NCI-H2227 treated with DMSO at 0.1 percent for 48 hours (cell line): ENCODE results near the gene DAGLA.

Source experiments
- DNase-seq: peaks from one replicate; lab custom pipeline; 2025; lab: John Stamatoyannopoulos, UW

The DAGLA gene

GRCh38 chr11:61745781-61746441 lies 65.7 kb downstream of the DAGLA start:
- DNase-seq: no peak

GRCh38 chr11:61746442-61747191 lies 66.4 kb downstream of the DAGLA start:
- no peak for DNase-seq

- peak; percentile 25 for DNase-seq
Measured at GRCh38 chr11:61747192-61747966, 67.2 kb downstream of the DAGLA start.

- DNase-seq: no peak
Measured at GRCh38 chr11:61747967-61748285, 67.7 kb downstream of the DAGLA start.

- no peak for DNase-seq
Measured at GRCh38 chr11:61749591-61750217, 69.5 kb downstream of the DAGLA start.

- no peak for DNase-seq
Measured at GRCh38 chr11:61750631-61751273, 70.6 kb downstream of the DAGLA start.

GRCh38 chr11:61751384-61751783 lies 71.2 kb downstream of the DAGLA start:
- no peak for DNase-seq

GRCh38 chr11:61752117-61752924 lies 72.1 kb downstream of the DAGLA start, which contains the start of gene MYRF:
Gene MYRF (plus strand): TSS chr11:61752636. CDS start chr11:61752745, 109 bp downstream.
- no peak for DNase-seq

GRCh38 chr11:61752925-61753521 lies 72.8 kb downstream of the DAGLA start:
- DNase-seq: no peak

GRCh38 chr11:61753672-61754071 lies 73.5 kb downstream of the DAGLA start:
- no peak for DNase-seq

GRCh38 chr11:61754534-61755482 lies 74.6 kb downstream of the DAGLA start:
- DNase-seq: no peak

- DNase-seq: no peak
Measured at GRCh38 chr11:61756147-61756451, 75.9 kb downstream of the DAGLA start.

- DNase-seq: no peak
Measured at GRCh38 chr11:61756452-61757212, 76.4 kb downstream of the DAGLA start.

GRCh38 chr11:61757213-61757862 lies 77.1 kb downstream of the DAGLA start:
- DNase-seq: no peak

GRCh38 chr11:61760946-61761345 lies 80.8 kb downstream of the DAGLA start:
- DNase-seq: no peak

- DNase-seq: no peak
Measured at GRCh38 chr11:61761440-61762222, 81.4 kb downstream of the DAGLA start.

- no peak for DNase-seq
Measured at GRCh38 chr11:61762223-61762615, 82.0 kb downstream of the DAGLA start.

GRCh38 chr11:61762798-61763197 lies 82.6 kb downstream of the DAGLA start:
- no peak for DNase-seq
